Testis (tissue), 2 donors: ENCODE data around the gene LPO.

Experiments
- POLR2A ChIP-seq: fragments of 450-650 bp; IDR thresholded peaks from one replicate; pipeline ENCODE4 v1.6.1; 2017; ENCODE audit warnings: antibody characterized with exemption, mild to moderate bottlenecking, moderate library complexity
- TF ChIP-seq, protein P1 (sequence below), 3 experiments: fragments of 450-650 bp in 2 of 3; fragments of 200-600 bp in 1 of 3; sonication (generic) in 1 of 3; IDR thresholded peaks; one replicate each; pipeline ENCODE4 v1.5.1; 2016 to 2019; ENCODE audit warnings: antibody characterized with exemption in 3 of 3, mild to moderate bottlenecking in 2 of 3, moderate library complexity in 1 of 3

DNA sequence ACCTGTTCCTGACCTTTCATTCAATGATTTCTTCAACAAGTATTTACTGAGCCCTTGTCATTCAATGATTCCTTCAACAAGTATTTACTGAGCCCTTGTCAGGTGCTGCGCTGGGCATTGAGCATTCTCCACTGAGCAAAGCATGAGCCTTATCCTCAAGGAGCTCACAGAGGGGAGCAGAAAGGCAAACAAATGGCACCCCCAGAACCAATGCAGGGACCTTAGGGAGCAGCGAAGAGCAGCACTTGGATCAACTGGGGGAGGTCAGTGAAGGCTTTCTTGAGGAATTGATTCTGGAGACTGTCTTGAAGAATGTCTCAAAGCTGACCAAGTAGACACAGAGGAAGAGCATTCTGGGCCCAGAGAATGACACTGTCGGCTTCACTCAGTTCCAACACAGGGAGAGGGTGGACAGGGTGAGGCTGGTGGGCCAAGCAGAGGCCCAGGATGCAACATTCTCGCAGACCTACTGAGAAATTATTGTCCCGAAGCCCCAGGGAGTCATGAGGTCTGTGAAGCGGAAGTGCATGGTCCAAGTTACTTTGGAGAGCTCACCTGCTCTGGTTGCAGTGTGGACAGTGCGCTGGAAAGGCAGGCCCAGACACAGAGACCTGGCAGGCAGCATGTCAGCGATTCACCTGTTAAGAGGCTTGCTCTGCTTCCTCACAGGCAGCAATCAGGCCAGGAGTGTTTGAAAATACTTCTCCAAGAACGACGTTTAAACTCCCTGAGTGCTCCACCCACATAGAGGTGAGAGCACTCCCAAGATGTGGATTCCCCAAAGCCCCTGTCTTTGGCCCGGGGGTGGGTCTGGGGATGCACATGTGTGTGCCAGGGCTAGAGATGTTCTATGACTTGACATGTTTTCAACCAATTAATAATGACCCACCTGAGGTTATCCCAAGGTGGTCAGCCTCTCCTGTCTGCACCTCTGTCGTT lies 45.6 kb downstream of the LPO start:
- TF ChIP-seq, protein P1, sequence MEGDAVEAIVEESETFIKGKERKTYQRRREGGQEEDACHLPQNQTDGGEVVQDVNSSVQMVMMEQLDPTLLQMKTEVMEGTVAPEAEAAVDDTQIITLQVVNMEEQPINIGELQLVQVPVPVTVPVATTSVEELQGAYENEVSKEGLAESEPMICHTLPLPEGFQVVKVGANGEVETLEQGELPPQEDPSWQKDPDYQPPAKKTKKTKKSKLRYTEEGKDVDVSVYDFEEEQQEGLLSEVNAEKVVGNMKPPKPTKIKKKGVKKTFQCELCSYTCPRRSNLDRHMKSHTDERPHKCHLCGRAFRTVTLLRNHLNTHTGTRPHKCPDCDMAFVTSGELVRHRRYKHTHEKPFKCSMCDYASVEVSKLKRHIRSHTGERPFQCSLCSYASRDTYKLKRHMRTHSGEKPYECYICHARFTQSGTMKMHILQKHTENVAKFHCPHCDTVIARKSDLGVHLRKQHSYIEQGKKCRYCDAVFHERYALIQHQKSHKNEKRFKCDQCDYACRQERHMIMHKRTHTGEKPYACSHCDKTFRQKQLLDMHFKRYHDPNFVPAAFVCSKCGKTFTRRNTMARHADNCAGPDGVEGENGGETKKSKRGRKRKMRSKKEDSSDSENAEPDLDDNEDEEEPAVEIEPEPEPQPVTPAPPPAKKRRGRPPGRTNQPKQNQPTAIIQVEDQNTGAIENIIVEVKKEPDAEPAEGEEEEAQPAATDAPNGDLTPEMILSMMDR (IDR thresholded peaks at IDR 0.05), result no peak
- TF ChIP-seq POLR2A, result no peak
